OCI-LY7 (cell line): Measurements from ENCODE around the gene CNPY3. TPM values are rescaled to one million over a fixed set of nuclear protein-coding genes. Genes with fewer than 3 reads are reported as not detected.

Experiments
- BruUV-seq: library from RNA; stranded (reverse); fragments of 400-500 nt; replicated peaks from 2 replicates; lab custom pipeline; 2021; lab: Mats Ljungman, UMichigan
- CTCF ChIA-PET: fragments of 300-600 bp; sonication (Branson Sonifier 250); formaldehyde crosslinking; loops from one replicate; lab custom pipeline; 2022; ENCODE audit warnings: antibody characterized with exemption; ENCODE audit not compliant: unreplicated experiment; lab: Charles Lee
- POLR2A ChIA-PET: fragments of 300-600 bp; sonication (Branson Sonifier 250); formaldehyde crosslinking; loops from one replicate; lab custom pipeline; 2022; ENCODE audit warnings: antibody characterized with exemption; lab: Charles Lee
- DNase-seq: peaks from one replicate; pipeline ENCODE4 v3.0.0-alpha.2; 2015; ENCODE audit warnings: low spot score
- H2AFZ ChIP-seq: fragments of 200-600 bp; sonication (generic), shearing (Covaris generic); 2 replicates; pipeline ENCODE4 v1.6.1; 2014; ENCODE audit warnings: mild to moderate bottlenecking, antibody characterized with exemption, low read length, moderate library complexity
- H3K27ac ChIP-seq: fragments of 200-600 bp; sonication (generic); 2 replicates; pipeline ENCODE4 v1.5.1; 2014; ENCODE audit warnings: mixed run types, low read depth, mild to moderate bottlenecking, moderate library complexity, low read length, inconsistent platforms; ENCODE audit not compliant: poor library complexity, severe bottlenecking
- H3K36me3 ChIP-seq: fragments of 200-600 bp; sonication (generic); 2 replicates; pipeline ENCODE4 v1.6.1; 2014; ENCODE audit warnings: mild to moderate bottlenecking, antibody characterized with exemption, low read length, moderate library complexity, mixed read lengths; ENCODE audit not compliant: insufficient read depth
- H3K4me1 ChIP-seq: fragments of 200-600 bp; sonication (generic); 2 replicates; pipeline ENCODE4 v1.5.1; 2014; ENCODE audit warnings: mild to moderate bottlenecking, low read length; ENCODE audit not compliant: insufficient read depth, poor library complexity, severe bottlenecking
- H3K4me2 ChIP-seq: fragments of 200-600 bp; sonication (generic); 2 replicates; pipeline ENCODE4 v1.6.1; 2014; ENCODE audit warnings: mild to moderate bottlenecking, low read length
- H3K4me3 ChIP-seq: fragments of 200-600 bp; sonication (generic); 2 replicates; pipeline ENCODE4 v1.5.1; 2014; ENCODE audit warnings: mild to moderate bottlenecking, low read depth, low read length; ENCODE audit not compliant: poor library complexity, severe bottlenecking
- H3K79me2 ChIP-seq: fragments of 200-600 bp; sonication (generic); 2 replicates; pipeline ENCODE4 v1.6.1; 2016; ENCODE audit warnings: low read depth, mild to moderate bottlenecking, low read length, moderate library complexity, mixed read lengths; ENCODE audit not compliant: insufficient read depth
- H3K9me2 ChIP-seq: fragments of 200-600 bp; sonication (generic); 2 replicates; pipeline ENCODE4 v1.6.1; 2016; ENCODE audit warnings: mild to moderate bottlenecking, low read length, mixed read lengths; ENCODE audit not compliant: insufficient read depth
- H3K9me3 ChIP-seq: fragments of 200-600 bp; sonication (generic); 2 replicates; pipeline ENCODE4 v1.6.1; 2014; ENCODE audit warnings: mild to moderate bottlenecking, mixed run types, low read length, mixed read lengths
- H4K20me1 ChIP-seq: fragments of 200-600 bp; sonication (generic); 2 replicates; pipeline ENCODE4 v1.6.1; 2014; ENCODE audit warnings: mild to moderate bottlenecking, antibody characterized with exemption, low read length, moderate library complexity, mixed read lengths; ENCODE audit not compliant: insufficient read depth
- EZH2phosphoT487 ChIP-seq: fragments of 200-600 bp; sonication (generic); IDR thresholded peaks from 2 replicates; pipeline ENCODE4 v1.6.1; 2018; ENCODE audit warnings: low read depth, borderline replicate concordance, mild to moderate bottlenecking, mixed run types, antibody characterized with exemption, low read length, moderate library complexity, mixed read lengths
- intact Hi-C: fragments of 100-400 bp; cut with micrococcal nuclease; formaldehyde crosslinking; loops from one replicate; pipeline ENCODE4 v1.10.0; 2022; ENCODE audit not compliant: unreplicated experiment
- total RNA-seq, 2 experiments: library from RNA; depleted of rRNA in 1 of 2; stranded (reverse); fragments of >200 nt in 1 of 2; shearing (Covaris generic) in 1 of 2; gene quantifications; 2 replicates each; pipeline ENCODE4 v1.2.3, GENCODE V29; 2014 to 2022
- TF ChIP-seq, protein P1 (sequence below): fragments of 200-600 bp; sonication (generic); conservative IDR thresholded peaks from 2 replicates; pipeline ENCODE4 v1.5.1; 2014; ENCODE audit warnings: mild to moderate bottlenecking, antibody characterized with exemption, low read length, moderate library complexity, mixed read lengths

Gene CNPY3
- total RNA-seq, 2 experiments from 2014 or later = 69.3 to 77.2 TPM

DNA sequence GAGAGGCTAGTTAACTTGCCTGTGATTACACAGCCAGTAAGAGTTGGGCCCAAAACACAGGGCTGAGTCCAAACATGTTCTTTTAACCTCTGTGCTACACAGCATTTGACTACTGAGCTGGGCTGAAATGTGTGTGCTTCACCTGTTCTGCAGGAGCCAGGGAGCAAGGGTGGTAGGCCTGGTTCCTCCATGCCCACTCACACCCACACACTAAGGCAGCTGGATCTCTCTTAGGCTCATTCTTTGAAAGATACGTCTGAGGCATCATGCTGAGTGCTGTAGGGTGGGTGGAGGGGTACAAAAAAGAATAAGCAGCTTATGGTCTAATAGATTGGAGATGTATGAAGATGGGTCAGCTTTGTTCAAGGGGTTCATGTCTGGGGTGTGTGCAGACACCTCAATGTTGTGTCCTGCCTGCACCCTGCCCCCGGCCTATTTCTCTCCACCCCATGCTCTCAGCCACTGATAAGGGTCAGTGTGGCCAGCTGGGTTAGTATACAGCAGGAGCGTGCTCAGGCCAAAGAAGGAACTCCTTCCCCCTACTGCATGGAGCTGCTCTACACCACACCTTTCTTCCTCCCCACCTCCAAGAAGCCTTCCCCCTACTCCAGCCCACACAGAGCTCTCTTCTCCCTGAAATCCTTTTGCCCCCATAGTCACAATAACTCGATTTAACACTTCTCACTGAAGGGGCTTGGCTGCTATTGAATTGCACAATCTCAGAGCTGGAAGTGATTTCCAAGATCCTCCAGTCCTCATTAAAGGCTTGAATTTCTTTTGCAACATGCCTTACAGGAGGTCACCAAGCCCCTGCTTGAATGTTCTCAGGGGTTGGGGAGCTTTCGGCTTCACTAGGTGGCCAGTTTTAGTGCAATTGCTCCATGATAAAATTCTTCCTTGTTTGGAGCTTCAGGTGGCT lies 58.5 kb downstream of the CNPY3 start:
- Histone ChIP-seq H3K4me1 (peaks cover 15% of the 10 kb centered on the region), H3K79me2 (peaks cover 7% of the 10 kb centered on the region; the same call in 1 of the 2 replicates), H3K4me2 (no peak overlapping the region), H2AFZ (no peak overlapping the region), H3K36me3 (peaks cover 20% of the 10 kb centered on the region; the same call in 1 of the 2 replicates), H3K27ac (no peak overlapping the region), H3K9me3 (no peaks in the 10 kb centered on the region), H3K9me2 (no peaks in the 10 kb centered on the region), H4K20me1 (no peaks in the 10 kb centered on the region), H3K4me3 (no peak overlapping the region)
- intact Hi-C loops = no loop called here
- ChIA-PET POLR2A (interaction anchor here (1.6 kb wide), 1 partner anchor 25 kb away, joined by 3 read pairs; no protein-coding TSS in a partner anchor), CTCF (interaction anchor here (0.6 to 0.9 kb wide), 2 partner anchors 184 to 583 kb away, joined by 3 read pairs; no protein-coding TSS in a partner anchor)
- DNase-seq = no peak
- TF ChIP-seq, protein P1, sequence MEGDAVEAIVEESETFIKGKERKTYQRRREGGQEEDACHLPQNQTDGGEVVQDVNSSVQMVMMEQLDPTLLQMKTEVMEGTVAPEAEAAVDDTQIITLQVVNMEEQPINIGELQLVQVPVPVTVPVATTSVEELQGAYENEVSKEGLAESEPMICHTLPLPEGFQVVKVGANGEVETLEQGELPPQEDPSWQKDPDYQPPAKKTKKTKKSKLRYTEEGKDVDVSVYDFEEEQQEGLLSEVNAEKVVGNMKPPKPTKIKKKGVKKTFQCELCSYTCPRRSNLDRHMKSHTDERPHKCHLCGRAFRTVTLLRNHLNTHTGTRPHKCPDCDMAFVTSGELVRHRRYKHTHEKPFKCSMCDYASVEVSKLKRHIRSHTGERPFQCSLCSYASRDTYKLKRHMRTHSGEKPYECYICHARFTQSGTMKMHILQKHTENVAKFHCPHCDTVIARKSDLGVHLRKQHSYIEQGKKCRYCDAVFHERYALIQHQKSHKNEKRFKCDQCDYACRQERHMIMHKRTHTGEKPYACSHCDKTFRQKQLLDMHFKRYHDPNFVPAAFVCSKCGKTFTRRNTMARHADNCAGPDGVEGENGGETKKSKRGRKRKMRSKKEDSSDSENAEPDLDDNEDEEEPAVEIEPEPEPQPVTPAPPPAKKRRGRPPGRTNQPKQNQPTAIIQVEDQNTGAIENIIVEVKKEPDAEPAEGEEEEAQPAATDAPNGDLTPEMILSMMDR = no peak
- TF ChIP-seq EZH2phosphoT487 = no peak
- BruUV-seq = no TSS peak

DNA sequence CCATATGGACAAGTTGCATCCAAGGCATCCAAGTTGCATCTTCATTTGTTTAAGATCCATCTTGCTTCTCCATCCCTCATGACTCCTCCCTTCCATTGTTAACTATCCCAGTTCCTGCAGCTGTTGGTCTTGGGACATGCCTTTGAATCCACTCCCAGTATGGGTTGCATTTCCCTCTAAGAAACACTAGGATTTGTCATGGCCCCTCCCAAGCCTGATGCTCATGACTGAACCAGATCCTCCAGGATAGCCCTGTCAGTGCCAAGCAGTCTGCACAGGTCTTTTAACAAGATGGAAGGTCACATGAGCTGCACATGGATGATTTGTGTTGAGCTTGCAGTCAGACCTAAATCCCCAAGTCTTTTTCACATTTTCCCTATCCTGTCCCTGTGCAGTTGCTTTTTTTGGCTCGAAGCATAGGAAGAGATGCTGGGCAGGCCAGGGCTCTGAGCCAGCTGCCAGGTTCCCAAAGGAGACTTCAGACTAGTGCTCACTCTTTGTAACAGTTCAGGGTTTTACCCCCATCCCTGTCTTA lies 59.3 kb downstream of the CNPY3 start:
- ChIA-PET CTCF (interaction anchor here (0.9 kb wide), 1 partner anchor 183 kb away, joined by 3 read pairs; no protein-coding TSS in a partner anchor), POLR2A (interaction anchor here (1.6 kb wide), 1 partner anchor 24 kb away, joined by 3 read pairs; no protein-coding TSS in a partner anchor)
- no peaks in the 10 kb centered on the region for H4K20me1 ChIP-seq
- no peak overlapping the region for H3K4me3 ChIP-seq
- H3K27ac ChIP-seq = no peak overlapping the region
- peaks cover 15% of the 10 kb centered on the region for H3K4me1 ChIP-seq
- intact Hi-C loops = no loop called here
- H3K36me3 ChIP-seq = peaks cover 20% of the 10 kb centered on the region; the same call in 1 of the 2 replicates
- no peak for DNase-seq
- H3K9me3 ChIP-seq = no peaks in the 10 kb centered on the region
- H2AFZ ChIP-seq = no peak overlapping the region
- peaks cover 7% of the 10 kb centered on the region; the same call in 1 of the 2 replicates for H3K79me2 ChIP-seq
- H3K9me2 ChIP-seq = no peaks in the 10 kb centered on the region
- no peak for TF ChIP-seq EZH2phosphoT487
- TF ChIP-seq, protein P1 = no peak
- no TSS peak for BruUV-seq
- no peak overlapping the region for H3K4me2 ChIP-seq

Other genes starting within 250 kb of the CNPY3 start
- not detected in 2 replicates for gene PRPH2, start 206.9 kb upstream of the CNPY3 start, total RNA-seq (2014; rRNA removed; shearing (Covaris generic))
- gene PRPH2, start 206.9 kb upstream of the CNPY3 start, total RNA-seq (2022) = not detected in 2 replicates
- gene TBCC, start 183.4 kb upstream of the CNPY3 start, total RNA-seq (2014; rRNA removed; shearing (Covaris generic)) = 118 and 136 TPM in 2 replicates
- 69.2 and 78.0 TPM in 2 replicates for gene TBCC, start 183.4 kb upstream of the CNPY3 start, total RNA-seq (2022)
- gene BICRAL, start 147.4 kb upstream of the CNPY3 start, total RNA-seq (2014; rRNA removed; shearing (Covaris generic)) = 8.0 and 10.3 TPM in 2 replicates
- gene BICRAL, start 147.4 kb upstream of the CNPY3 start, total RNA-seq (2022) = 25.7 and 27.8 TPM in 2 replicates
- gene RPL7L1, start 49.9 kb upstream of the CNPY3 start, total RNA-seq (2014; rRNA removed; shearing (Covaris generic)) = 83.2 and 101 TPM in 2 replicates
- gene RPL7L1, start 49.9 kb upstream of the CNPY3 start, total RNA-seq (2022) = 109 and 123 TPM in 2 replicates
- gene PTCRA, start 13.4 kb upstream of the CNPY3 start, total RNA-seq (2014; rRNA removed; shearing (Covaris generic)) = 0.72 and 0.85 TPM in 2 replicates
- gene PTCRA, start 13.4 kb upstream of the CNPY3 start, total RNA-seq (2022) = 0.91 TPM in 1 of 2 replicates, not detected in the other
- gene GNMT, start 31.3 kb downstream of the CNPY3 start, total RNA-seq (2014; rRNA removed; shearing (Covaris generic)) = 1.7 TPM in 1 of 2 replicates, not detected in the other
- 1.7 and 2.2 TPM in 2 replicates for gene GNMT, start 31.3 kb downstream of the CNPY3 start, total RNA-seq (2022)
- 24.7 and 26.3 TPM in 2 replicates for gene PEX6, start 49.7 kb downstream of the CNPY3 start, total RNA-seq (2014; rRNA removed; shearing (Covaris generic))
- 22.4 and 23.8 TPM in 2 replicates for gene PEX6, start 49.7 kb downstream of the CNPY3 start, total RNA-seq (2022)
- 29.1 and 35.0 TPM in 2 replicates for gene PPP2R5D, start 55.1 kb downstream of the CNPY3 start, total RNA-seq (2014; rRNA removed; shearing (Covaris generic))
- gene PPP2R5D, start 55.1 kb downstream of the CNPY3 start, total RNA-seq (2022) = 35.6 and 39.5 TPM in 2 replicates
- 70.7 and 76.0 TPM in 2 replicates for gene MEA1, start 84.5 kb downstream of the CNPY3 start, total RNA-seq (2014; rRNA removed; shearing (Covaris generic))
- gene MEA1, start 84.5 kb downstream of the CNPY3 start, total RNA-seq (2022) = 59.1 and 67.9 TPM in 2 replicates
- 78.6 and 89.9 TPM in 2 replicates for gene KLHDC3, start 84.8 kb downstream of the CNPY3 start, total RNA-seq (2014; rRNA removed; shearing (Covaris generic))
- 91.4 and 99.6 TPM in 2 replicates for gene KLHDC3, start 84.8 kb downstream of the CNPY3 start, total RNA-seq (2022)
- gene RRP36, start 92.1 kb downstream of the CNPY3 start, total RNA-seq (2014; rRNA removed; shearing (Covaris generic)) = 61.1 and 72.6 TPM in 2 replicates
- gene RRP36, start 92.1 kb downstream of the CNPY3 start, total RNA-seq (2022) = 66.7 and 75.9 TPM in 2 replicates
- gene CUL7, start 124.4 kb downstream of the CNPY3 start, total RNA-seq (2014; rRNA removed; shearing (Covaris generic)) = 14.1 and 16.9 TPM in 2 replicates
- gene CUL7, start 124.4 kb downstream of the CNPY3 start, total RNA-seq (2022) = 14.9 and 18.6 TPM in 2 replicates
- 25.8 and 31.8 TPM in 2 replicates for gene MRPL2, start 130.0 kb downstream of the CNPY3 start, total RNA-seq (2014; rRNA removed; shearing (Covaris generic))
- 76.9 and 81.7 TPM in 2 replicates for gene MRPL2, start 130.0 kb downstream of the CNPY3 start, total RNA-seq (2022)
- 15.0 and 16.4 TPM in 2 replicates for gene KLC4, start 130.2 kb downstream of the CNPY3 start, total RNA-seq (2014; rRNA removed; shearing (Covaris generic))
- gene KLC4, start 130.2 kb downstream of the CNPY3 start, total RNA-seq (2022) = 22.5 and 25.2 TPM in 2 replicates
- 12.7 and 18.5 TPM in 2 replicates for gene PTK7, start 146.8 kb downstream of the CNPY3 start, total RNA-seq (2014; rRNA removed; shearing (Covaris generic))
- gene PTK7, start 146.8 kb downstream of the CNPY3 start, total RNA-seq (2022) = 12.0 and 13.0 TPM in 2 replicates
- gene SRF, start 241.8 kb downstream of the CNPY3 start, total RNA-seq (2014; rRNA removed; shearing (Covaris generic)) = 17.6 and 22.8 TPM in 2 replicates
- gene SRF, start 241.8 kb downstream of the CNPY3 start, total RNA-seq (2022) = 23.1 and 24.2 TPM in 2 replicates